ENCODE results near the gene TENM3.

TENM3 gene

DNA sequence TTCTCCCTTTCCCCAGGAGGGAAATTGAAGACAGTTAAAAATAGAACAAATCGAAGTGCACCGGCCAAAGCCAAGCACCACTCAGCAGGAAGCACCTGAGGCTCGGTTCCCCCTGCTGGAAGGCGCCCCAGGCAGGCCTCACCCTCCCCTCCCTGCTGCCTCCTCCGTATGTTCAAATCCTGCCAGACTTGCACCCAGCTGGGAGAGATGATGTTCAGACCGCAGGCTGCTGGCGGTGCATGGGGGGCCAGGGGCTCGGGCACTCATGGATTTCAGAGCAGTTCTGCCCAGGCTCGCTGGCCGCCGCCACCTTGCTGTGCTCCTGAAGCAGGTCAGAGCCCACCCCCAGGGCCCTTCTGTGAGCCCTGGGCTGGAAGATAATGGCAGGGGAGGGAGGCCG lies 582.6 kb downstream of the TENM3 start:
- Histone ChIP-seq H3K9me3 (ENCODE audit: control insufficient read depth, insufficient read depth, low read depth, low read length) (no peaks in the 10 kb centered on the region), H3K4me3 (ENCODE audit: low read depth, low read length) (no peak overlapping the region), H3K4me1 (ENCODE audit: control insufficient read depth, insufficient read depth, low read length) (no peaks in the 10 kb centered on the region), H3K27ac (ENCODE audit: extremely low read depth, low read depth, low read length) (no peak overlapping the region), H3K36me3 (ENCODE audit: control insufficient read depth in 2 of 2, insufficient read depth in 1 of 2, low read length in 2 of 2) (no peaks in the 10 kb centered on the region)
- TF ChIP-seq HOXD13 (CRISPR knock-in tag; IDR thresholded peaks at IDR 0.05; ENCODE audit: borderline replicate concordance) = no peak
- TF ChIP-seq, protein P1, sequence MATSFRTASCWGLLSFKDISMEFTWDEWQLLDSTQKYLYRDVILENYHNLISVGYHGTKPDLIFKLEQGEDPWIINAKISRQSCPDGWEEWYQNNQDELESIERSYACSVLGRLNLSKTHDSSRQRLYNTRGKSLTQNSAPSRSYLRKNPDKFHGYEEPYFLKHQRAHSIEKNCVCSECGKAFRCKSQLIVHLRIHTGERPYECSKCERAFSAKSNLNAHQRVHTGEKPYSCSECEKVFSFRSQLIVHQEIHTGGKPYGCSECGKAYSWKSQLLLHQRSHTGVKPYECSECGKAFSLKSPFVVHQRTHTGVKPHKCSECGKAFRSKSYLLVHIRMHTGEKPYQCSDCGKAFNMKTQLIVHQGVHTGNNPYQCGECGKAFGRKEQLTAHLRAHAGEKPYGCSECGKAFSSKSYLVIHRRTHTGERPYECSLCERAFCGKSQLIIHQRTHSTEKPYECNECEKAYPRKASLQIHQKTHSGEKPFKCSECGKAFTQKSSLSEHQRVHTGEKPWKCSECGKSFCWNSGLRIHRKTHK (tag by site-specific recombination; IDR thresholded peaks at IDR 0.05) = no peak
- no peak for TF ChIP-seq ZNF24 (tag by site-specific recombination; IDR thresholded peaks at IDR 0.05)
- TF ChIP-seq ZNF221 (tag by site-specific recombination; IDR thresholded peaks at IDR 0.05; ENCODE audit: borderline replicate concordance) = no peak
- peak; percentile 97 for TF ChIP-seq ZIC2 (tag by site-specific recombination; IDR thresholded peaks at IDR 0.05)
- TF ChIP-seq MZF1 (tag by site-specific recombination; IDR thresholded peaks at IDR 0.05; ENCODE audit: borderline replicate concordance) = no peak
- POLR2A ChIA-PET = no interaction called here
- CTCF ChIA-PET = no interaction called here

DNA sequence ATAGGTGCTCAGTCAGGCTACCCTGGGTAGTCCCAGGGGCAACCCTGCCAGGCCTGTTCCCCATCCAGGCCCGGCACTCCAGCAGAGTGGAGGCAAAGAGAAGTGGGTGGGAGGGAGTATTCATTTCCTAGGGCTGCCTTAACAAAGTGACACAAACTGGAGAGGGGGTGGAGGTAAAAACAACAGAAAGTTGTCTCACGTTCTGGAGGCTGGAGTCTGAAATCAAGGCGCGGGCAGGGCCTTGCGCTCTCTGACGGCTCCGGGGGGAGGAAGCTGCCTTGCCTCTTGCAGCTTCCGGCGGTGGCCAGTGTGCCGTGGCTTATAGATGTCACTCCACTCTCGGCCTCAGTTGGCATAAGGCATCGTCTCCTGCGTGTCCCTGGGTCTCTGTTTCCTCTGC lies 583.2 kb downstream of the TENM3 start:
- Histone ChIP-seq H3K27ac (ENCODE audit: extremely low read depth, low read depth, low read length) (no peak overlapping the region), H3K4me3 (ENCODE audit: low read depth, low read length) (no peak overlapping the region), H3K4me1 (ENCODE audit: control insufficient read depth, insufficient read depth, low read length) (no peaks in the 10 kb centered on the region), H3K9me3 (ENCODE audit: control insufficient read depth, insufficient read depth, low read depth, low read length) (no peaks in the 10 kb centered on the region), H3K36me3 (ENCODE audit: control insufficient read depth in 2 of 2, insufficient read depth in 1 of 2, low read length in 2 of 2) (no peaks in the 10 kb centered on the region)
- peak; percentile 58; the same call in 1 of the 2 replicates for TF ChIP-seq EGR2 (tag by site-specific recombination; IDR thresholded peaks at IDR 0.05; ENCODE audit: low read depth)
- TF ChIP-seq, protein P2, sequence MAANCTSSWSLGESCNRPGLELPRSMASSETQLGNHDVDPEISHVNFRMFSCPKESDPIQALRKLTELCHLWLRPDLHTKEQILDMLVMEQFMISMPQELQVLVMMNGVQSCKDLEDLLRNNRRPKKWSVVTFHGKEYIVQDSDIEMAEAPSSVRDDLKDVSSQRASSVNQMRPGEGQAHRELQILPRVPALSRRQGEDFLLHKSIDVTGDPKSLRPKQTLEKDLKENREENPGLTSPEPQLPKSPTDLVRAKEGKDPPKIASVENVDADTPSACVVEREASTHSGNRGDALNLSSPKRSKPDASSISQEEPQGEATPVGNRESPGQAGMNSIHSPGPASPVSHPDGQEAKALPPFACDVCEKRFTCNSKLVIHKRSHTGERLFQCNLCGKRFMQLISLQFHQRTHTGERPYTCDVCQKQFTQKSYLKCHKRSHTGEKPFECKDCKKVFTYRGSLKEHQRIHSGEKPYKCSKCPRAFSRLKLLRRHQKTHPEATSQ (tag by site-specific recombination; IDR thresholded peaks at IDR 0.05) = no peak
- peak; percentile 73 for TF ChIP-seq ZFHX2 (tag by site-specific recombination; conservative IDR thresholded peaks at IDR 0.05)
- ChIA-PET POLR2A (no interaction called here), CTCF (no interaction called here)

DNA sequence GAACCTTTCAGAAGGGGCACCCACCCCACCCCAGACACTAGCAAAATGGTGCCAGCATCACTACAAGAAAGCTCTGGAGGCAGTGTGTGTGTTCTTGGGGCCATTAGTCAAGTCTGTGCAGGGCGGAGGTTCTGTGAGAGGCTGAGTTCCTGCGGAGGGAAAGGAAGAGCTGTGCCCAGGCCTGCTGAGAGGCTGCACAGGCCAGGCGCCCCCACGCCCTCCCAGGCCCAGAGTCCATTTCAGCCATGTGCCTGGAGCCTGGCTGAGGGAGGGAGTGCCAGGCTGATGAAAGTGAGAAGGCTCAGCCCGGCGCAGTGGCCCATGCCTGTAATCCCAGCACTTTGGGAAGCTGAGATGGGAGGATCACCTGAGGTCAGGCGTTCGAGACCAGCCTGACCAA lies 584.0 kb downstream of the TENM3 start:
- Histone ChIP-seq H3K27ac (ENCODE audit: extremely low read depth, low read depth, low read length) (no peak overlapping the region), H3K4me3 (ENCODE audit: low read depth, low read length) (no peak overlapping the region), H3K36me3 (ENCODE audit: control insufficient read depth in 2 of 2, insufficient read depth in 1 of 2, low read length in 2 of 2) (no peaks in the 10 kb centered on the region), H3K4me1 (ENCODE audit: control insufficient read depth, insufficient read depth, low read length) (no peaks in the 10 kb centered on the region), H3K9me3 (ENCODE audit: control insufficient read depth, insufficient read depth, low read depth, low read length) (no peaks in the 10 kb centered on the region)
- CTCF ChIA-PET = interaction anchor here (0.7 kb wide), 4 partner anchors 98 to 518 kb away, joined by 3 to 4 read pairs (median 4); no protein-coding TSS in a partner anchor
- TF ChIP-seq ZNF132 (tag by site-specific recombination; IDR thresholded peaks at IDR 0.05; ENCODE audit: borderline replicate concordance) = no peak
- POLR2A ChIA-PET = no interaction called here

DNA sequence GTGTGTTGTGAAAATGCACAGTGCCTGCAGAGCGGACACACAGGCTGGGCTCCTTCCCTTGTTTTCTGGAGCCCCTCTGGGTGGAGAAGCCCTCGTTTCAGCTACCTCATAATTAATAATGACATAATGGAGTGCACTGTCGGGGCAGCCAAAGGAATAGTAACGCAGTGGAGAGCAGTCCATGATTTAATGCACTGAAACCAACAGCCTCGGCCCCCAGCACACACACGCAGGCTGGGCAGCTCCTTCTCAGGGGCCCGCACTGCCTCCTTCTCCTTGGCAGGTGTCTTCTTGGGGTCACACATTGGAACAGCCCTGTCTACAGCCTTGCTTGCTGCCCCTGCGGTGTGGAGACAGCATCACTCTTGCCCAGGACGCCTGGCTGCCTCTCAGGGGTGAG lies 584.8 kb downstream of the TENM3 start:
- Histone ChIP-seq H3K9me3 (ENCODE audit: control insufficient read depth, insufficient read depth, low read depth, low read length) (no peaks in the 10 kb centered on the region), H3K4me1 (ENCODE audit: control insufficient read depth, insufficient read depth, low read length) (no peaks in the 10 kb centered on the region), H3K4me3 (ENCODE audit: low read depth, low read length) (no peak overlapping the region), H3K27ac (ENCODE audit: extremely low read depth, low read depth, low read length) (no peak overlapping the region), H3K36me3 (ENCODE audit: control insufficient read depth in 2 of 2, insufficient read depth in 1 of 2, low read length in 2 of 2) (no peaks in the 10 kb centered on the region)
- ChIA-PET CTCF (interaction anchor here (0.6 to 0.7 kb wide), 3 partner anchors 422 to 605 kb away, joined by 3 to 4 read pairs (median 3); no protein-coding TSS in a partner anchor), POLR2A (no interaction called here)
- TF ChIP-seq ZNF558 (tag by site-specific recombination; IDR thresholded peaks at IDR 0.05) (no peak), ZNF155 (tag by site-specific recombination; IDR thresholded peaks at IDR 0.05) (no peak), ZNF677 (tag by site-specific recombination; IDR thresholded peaks at IDR 0.05) (no peak), ZNF132 (tag by site-specific recombination; IDR thresholded peaks at IDR 0.05; ENCODE audit: borderline replicate concordance) (no peak), ZNF366 (tag by site-specific recombination; conservative IDR thresholded peaks at IDR 0.05) (no peak)
- TF ChIP-seq, protein P3, sequence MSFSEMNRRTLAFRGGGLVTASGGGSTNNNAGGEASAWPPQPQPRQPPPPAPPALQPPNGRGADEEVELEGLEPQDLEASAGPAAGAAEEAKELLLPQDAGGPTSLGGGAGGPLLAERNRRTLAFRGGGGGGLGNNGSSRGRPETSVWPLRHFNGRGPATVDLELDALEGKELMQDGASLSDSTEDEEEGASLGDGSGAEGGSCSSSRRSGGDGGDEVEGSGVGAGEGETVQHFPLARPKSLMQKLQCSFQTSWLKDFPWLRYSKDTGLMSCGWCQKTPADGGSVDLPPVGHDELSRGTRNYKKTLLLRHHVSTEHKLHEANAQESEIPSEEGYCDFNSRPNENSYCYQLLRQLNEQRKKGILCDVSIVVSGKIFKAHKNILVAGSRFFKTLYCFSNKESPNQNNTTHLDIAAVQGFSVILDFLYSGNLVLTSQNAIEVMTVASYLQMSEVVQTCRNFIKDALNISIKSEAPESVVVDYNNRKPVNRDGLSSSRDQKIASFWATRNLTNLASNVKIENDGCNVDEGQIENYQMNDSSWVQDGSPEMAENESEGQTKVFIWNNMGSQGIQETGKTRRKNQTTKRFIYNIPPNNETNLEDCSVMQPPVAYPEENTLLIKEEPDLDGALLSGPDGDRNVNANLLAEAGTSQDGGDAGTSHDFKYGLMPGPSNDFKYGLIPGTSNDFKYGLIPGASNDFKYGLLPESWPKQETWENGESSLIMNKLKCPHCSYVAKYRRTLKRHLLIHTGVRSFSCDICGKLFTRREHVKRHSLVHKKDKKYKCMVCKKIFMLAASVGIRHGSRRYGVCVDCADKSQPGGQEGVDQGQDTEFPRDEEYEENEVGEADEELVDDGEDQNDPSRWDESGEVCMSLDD (tag by site-specific recombination; IDR thresholded peaks at IDR 0.05) = no peak
